Measurements from ENCODE around the gene HPX. TPM values are rescaled to one million over a fixed set of nuclear protein-coding genes. Genes with fewer than 3 reads are reported as not detected.

The HPX gene
- total RNA-seq, 2 donors from 2014 or later: 3.9 to 6.0 TPM

DNA sequence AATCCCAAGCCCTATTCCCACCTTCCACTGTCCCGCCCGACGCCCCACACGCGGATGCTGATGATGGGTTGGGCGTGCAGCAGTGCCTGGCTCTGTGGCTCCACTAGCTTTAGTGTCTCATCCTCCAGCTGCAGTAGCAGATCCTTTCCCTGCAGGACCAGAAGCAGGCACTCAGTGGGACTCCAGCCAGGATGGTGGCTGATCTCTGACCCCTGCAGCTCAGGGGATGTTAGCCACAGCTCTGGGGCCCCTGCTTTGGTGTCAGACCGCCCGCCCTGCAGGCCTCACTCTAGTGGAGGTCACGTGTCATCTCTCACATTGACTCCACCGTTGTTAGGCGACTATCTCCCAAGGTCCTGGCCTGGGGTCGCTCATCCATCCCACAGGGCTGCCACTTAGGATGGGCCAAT, 38.7 kb downstream of the HPX start:
- H3K36me3 Mint-ChIP-seq (ENCODE audit: low read depth): peaks cover 15% of the 10 kb centered on the region
- H3K27ac ChIP-seq (ENCODE audit: low read depth, low read length): no peak overlapping the region
- H3K4me3 Mint-ChIP-seq: no peak overlapping the region
- no peaks in the 10 kb centered on the region for H3K4me1 Mint-ChIP-seq
- DNase-seq: no peak
- H3K9ac ChIP-seq (ENCODE audit: extremely low read depth, low read length, poor library complexity, severe bottlenecking): no peak overlapping the region
- no peaks in the 10 kb centered on the region for H3K27me3 ChIP-seq (ENCODE audit: control insufficient read depth, insufficient read depth, low read length, poor library complexity, severe bottlenecking)
- no peaks in the 10 kb centered on the region for H3K9me3 ChIP-seq (ENCODE audit: control insufficient read depth, low read length)
- H3K9me3 Mint-ChIP-seq: no peaks in the 10 kb centered on the region
- no peaks in the 10 kb centered on the region for H3K27me3 Mint-ChIP-seq (ENCODE audit: insufficient read depth)
- TF ChIP-seq, protein P1, sequence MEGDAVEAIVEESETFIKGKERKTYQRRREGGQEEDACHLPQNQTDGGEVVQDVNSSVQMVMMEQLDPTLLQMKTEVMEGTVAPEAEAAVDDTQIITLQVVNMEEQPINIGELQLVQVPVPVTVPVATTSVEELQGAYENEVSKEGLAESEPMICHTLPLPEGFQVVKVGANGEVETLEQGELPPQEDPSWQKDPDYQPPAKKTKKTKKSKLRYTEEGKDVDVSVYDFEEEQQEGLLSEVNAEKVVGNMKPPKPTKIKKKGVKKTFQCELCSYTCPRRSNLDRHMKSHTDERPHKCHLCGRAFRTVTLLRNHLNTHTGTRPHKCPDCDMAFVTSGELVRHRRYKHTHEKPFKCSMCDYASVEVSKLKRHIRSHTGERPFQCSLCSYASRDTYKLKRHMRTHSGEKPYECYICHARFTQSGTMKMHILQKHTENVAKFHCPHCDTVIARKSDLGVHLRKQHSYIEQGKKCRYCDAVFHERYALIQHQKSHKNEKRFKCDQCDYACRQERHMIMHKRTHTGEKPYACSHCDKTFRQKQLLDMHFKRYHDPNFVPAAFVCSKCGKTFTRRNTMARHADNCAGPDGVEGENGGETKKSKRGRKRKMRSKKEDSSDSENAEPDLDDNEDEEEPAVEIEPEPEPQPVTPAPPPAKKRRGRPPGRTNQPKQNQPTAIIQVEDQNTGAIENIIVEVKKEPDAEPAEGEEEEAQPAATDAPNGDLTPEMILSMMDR (conservative IDR thresholded peaks at IDR 0.05): no peak
- no peak overlapping the region for H3K4me3 ChIP-seq (ENCODE audit: low read length)
- no peak overlapping the region for H3K27ac Mint-ChIP-seq
- H3K4me1 ChIP-seq (ENCODE audit: control insufficient read depth, insufficient read depth, low read length): no peaks in the 10 kb centered on the region
- 90 to 92% methylated on average over 6 to 12 of the region's 12 CpGs for WGBS, 2 experiments (ENCODE audit: insufficient coverage in 1 of 2, insufficient read length in 1 of 2)
- peaks cover 9% of the 10 kb centered on the region for H3K36me3 ChIP-seq (ENCODE audit: control insufficient read depth, insufficient read depth, low read length)

DNA sequence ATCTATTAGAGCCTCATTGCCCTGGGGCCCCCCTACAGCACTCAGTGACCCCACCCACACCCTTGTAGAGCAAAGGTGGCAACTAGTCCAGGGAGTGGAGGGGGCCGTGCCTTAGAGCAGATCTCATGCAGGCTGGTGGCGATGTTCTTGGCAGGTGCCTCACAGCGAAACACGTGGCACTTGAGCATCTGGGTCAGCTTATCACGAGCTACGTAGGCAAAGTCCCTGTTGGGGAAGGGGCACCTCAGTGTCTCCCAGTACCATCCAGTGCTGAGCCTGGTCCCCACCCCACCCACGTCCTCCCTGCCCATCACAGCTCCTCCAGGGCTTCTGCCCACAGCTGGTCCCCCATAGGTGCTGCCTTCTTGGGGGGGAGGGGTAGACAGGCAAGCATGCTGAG, 39.3 kb downstream of the HPX start:
- H3K27ac Mint-ChIP-seq: no peak overlapping the region
- WGBS, 2 experiments (ENCODE audit: insufficient coverage in 1 of 2, insufficient read length in 1 of 2): 93 to 97% methylated on average over 6 to 7 of the region's 7 CpGs
- TF ChIP-seq, protein P1 (conservative IDR thresholded peaks at IDR 0.05): no peak
- H3K9me3 ChIP-seq (ENCODE audit: control insufficient read depth, low read length): no peaks in the 10 kb centered on the region
- H3K36me3 Mint-ChIP-seq (ENCODE audit: low read depth): peaks cover 15% of the 10 kb centered on the region
- H3K9ac ChIP-seq (ENCODE audit: extremely low read depth, low read length, poor library complexity, severe bottlenecking): no peak overlapping the region
- H3K4me1 ChIP-seq (ENCODE audit: control insufficient read depth, insufficient read depth, low read length): no peaks in the 10 kb centered on the region
- H3K4me3 ChIP-seq (ENCODE audit: low read length): no peak overlapping the region
- DNase-seq: no peak
- H3K27ac ChIP-seq (ENCODE audit: low read depth, low read length): no peak overlapping the region
- H3K36me3 ChIP-seq (ENCODE audit: control insufficient read depth, insufficient read depth, low read length): peaks cover 9% of the 10 kb centered on the region
- no peak overlapping the region for H3K4me3 Mint-ChIP-seq
- H3K9me3 Mint-ChIP-seq: no peaks in the 10 kb centered on the region
- H3K27me3 ChIP-seq (ENCODE audit: control insufficient read depth, insufficient read depth, low read length, poor library complexity, severe bottlenecking): no peaks in the 10 kb centered on the region
- H3K27me3 Mint-ChIP-seq (ENCODE audit: insufficient read depth): no peaks in the 10 kb centered on the region
- no peaks in the 10 kb centered on the region for H3K4me1 Mint-ChIP-seq

DNA sequence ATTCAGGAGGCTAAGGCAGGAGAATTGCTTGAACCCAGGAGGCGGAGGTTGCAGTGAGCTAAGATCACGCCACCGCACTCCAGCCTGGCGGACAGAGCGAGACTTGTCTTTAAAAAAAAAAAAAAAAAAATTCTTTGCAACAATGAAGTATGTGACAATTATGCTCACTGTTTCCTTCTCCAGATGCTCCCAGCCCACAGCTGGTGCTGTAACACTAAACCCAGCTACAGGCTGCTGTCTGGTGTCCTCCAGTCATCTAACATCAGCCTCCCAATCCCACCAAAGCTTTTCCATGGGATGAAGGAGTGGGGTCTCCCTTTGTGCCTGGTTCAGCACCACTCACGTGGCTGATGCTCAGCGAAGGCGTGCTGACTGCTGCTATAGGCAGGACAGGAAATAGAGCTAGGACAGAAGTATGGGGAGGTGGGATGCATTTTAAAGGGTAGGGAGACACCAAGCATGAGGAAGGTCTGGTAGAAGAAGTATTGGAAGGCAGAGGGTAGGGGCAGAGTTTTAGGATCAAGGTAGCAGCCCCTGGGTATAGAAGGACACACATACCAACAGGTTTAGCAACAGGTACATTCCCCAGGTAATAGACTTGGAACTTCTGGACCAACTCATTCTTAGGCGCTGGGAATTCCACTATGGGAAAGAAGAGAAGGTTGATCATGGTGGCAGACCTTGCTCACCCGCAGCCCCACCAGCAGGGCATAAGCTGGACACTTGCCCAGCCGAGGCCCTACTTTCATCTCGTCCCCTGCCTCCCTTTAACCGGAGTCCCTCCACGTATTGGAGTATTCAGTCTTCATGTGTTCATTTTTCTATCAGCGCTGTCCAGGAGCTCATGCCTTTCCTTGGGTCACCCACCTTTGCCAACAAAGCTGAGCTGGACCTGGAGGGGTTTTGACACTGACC, 40.1 kb downstream of the HPX start:
- H3K27ac ChIP-seq (ENCODE audit: low read depth, low read length): no peak overlapping the region
- 94 to 95% methylated on average over 11 to 13 of the region's 15 CpGs for WGBS, 2 experiments (ENCODE audit: insufficient coverage in 1 of 2, insufficient read length in 1 of 2)
- no peak overlapping the region for H3K4me3 Mint-ChIP-seq
- no peak overlapping the region for H3K27ac Mint-ChIP-seq
- H3K36me3 Mint-ChIP-seq (ENCODE audit: low read depth): peaks cover 15% of the 10 kb centered on the region
- H3K4me1 Mint-ChIP-seq: no peaks in the 10 kb centered on the region
- no peaks in the 10 kb centered on the region for H3K9me3 ChIP-seq (ENCODE audit: control insufficient read depth, low read length)
- no peaks in the 10 kb centered on the region for H3K9me3 Mint-ChIP-seq
- no peaks in the 10 kb centered on the region for H3K4me1 ChIP-seq (ENCODE audit: control insufficient read depth, insufficient read depth, low read length)
- H3K4me3 ChIP-seq (ENCODE audit: low read length): no peak overlapping the region
- H3K36me3 ChIP-seq (ENCODE audit: control insufficient read depth, insufficient read depth, low read length): peaks cover 9% of the 10 kb centered on the region
- H3K9ac ChIP-seq (ENCODE audit: extremely low read depth, low read length, poor library complexity, severe bottlenecking): no peak overlapping the region
- no peaks in the 10 kb centered on the region for H3K27me3 ChIP-seq (ENCODE audit: control insufficient read depth, insufficient read depth, low read length, poor library complexity, severe bottlenecking)
- no peak for DNase-seq
- TF ChIP-seq, protein P1 (conservative IDR thresholded peaks at IDR 0.05): no peak
- H3K27me3 Mint-ChIP-seq (ENCODE audit: insufficient read depth): no peaks in the 10 kb centered on the region

Data from endodermal cell (in vitro differentiated cells).